Vagina (tissue), 2 donors: ENCODE measurements around the gene FMOD.

Experiments
- CTCF ChIP-seq, 3 experiments: fragments of 450-650 bp in 2 of 3; fragments of 200-600 bp in 1 of 3; sonication (generic) in 1 of 3; IDR thresholded peaks; one replicate each; pipeline ENCODE4 v1.5.1; 2017 to 2019; ENCODE audit warnings: antibody characterized with exemption in 3 of 3, mild to moderate bottlenecking in 2 of 3, moderate library complexity in 2 of 3
- POLR2A ChIP-seq, 2 donors: fragments of 450-650 bp; IDR thresholded peaks; one replicate each; pipeline ENCODE4 v1.6.1; 2017; ENCODE audit warnings: antibody characterized with exemption in 2 of 2, mild to moderate bottlenecking in 2 of 2, moderate library complexity in 2 of 2
- POLR2AphosphoS5 ChIP-seq, 2 donors: sonication (generic); formaldehyde crosslinking; IDR thresholded peaks; one replicate each; pipeline ENCODE4 v1.9.0; 2017; ENCODE audit warnings: antibody characterized with exemption in 2 of 2, mild to moderate bottlenecking in 2 of 2, low read depth in 1 of 2; ENCODE audit not compliant: insufficient read depth in 1 of 2

- TF ChIP-seq CTCF (IDR thresholded peaks at IDR 0.05) (no peak), POLR2AphosphoS5 (IDR thresholded peaks at IDR 0.05; ENCODE audit: insufficient read depth in 1 of 2, low read depth in 1 of 2) (no peak), POLR2A (IDR thresholded peaks at IDR 0.05) (no peak)
These were observed 42.5 kb downstream of the FMOD start for GRCh38 chr1:203308328-203308922.
